Loucy (cell line): ENCODE measurements around the gene BACH2.

ENCODE experiments used
- H2AFZ ChIP-seq: fragments of 200-600 bp; sonication (generic); 2 replicates; pipeline ENCODE4 v1.6.0; 2016; ENCODE audit warnings: antibody characterized with exemption, mild to moderate bottlenecking, low read length, moderate library complexity
- H3F3A ChIP-seq: fragments of 200-600 bp; 2 replicates; pipeline ENCODE4 v1.6.0; 2016; ENCODE audit warnings: antibody characterized with exemption, low read depth, mild to moderate bottlenecking
- H3K27me3 ChIP-seq: fragments of 200-600 bp; sonication (generic); 2 replicates; pipeline ENCODE4 v1.6.1; 2014; ENCODE audit warnings: low read length, mild to moderate bottlenecking; ENCODE audit not compliant: insufficient read depth, poor library complexity, severe bottlenecking
- H3K36me3 ChIP-seq: fragments of 200-600 bp; sonication (generic); 2 replicates; pipeline ENCODE4 v1.6.1; 2016; ENCODE audit warnings: low read length; ENCODE audit not compliant: insufficient read depth
- H3K4me1 ChIP-seq: fragments of 200-600 bp; sonication (generic); 2 replicates; pipeline ENCODE4 v1.5.1; 2014; ENCODE audit warnings: low read length, mild to moderate bottlenecking; ENCODE audit not compliant: insufficient read depth, poor library complexity, severe bottlenecking
- H3K4me2 ChIP-seq: fragments of 200-600 bp; sonication (generic); 2 replicates; pipeline ENCODE4 v1.6.0; 2014; ENCODE audit warnings: antibody characterized with exemption, low read length, low read depth, mild to moderate bottlenecking; ENCODE audit not compliant: poor library complexity, severe bottlenecking
- H3K4me3 ChIP-seq: fragments of 200-600 bp; sonication (generic); 2 replicates; pipeline ENCODE4 v1.5.1; 2014; ENCODE audit warnings: low read length, mild to moderate bottlenecking, mixed read lengths; ENCODE audit not compliant: poor library complexity, severe bottlenecking
- H3K79me2 ChIP-seq: fragments of 200-600 bp; sonication (generic); 2 replicates; pipeline ENCODE4 v1.6.1; 2014; ENCODE audit warnings: low read length; ENCODE audit not compliant: insufficient read depth
- H3K9ac ChIP-seq: fragments of 200-600 bp; sonication (generic); 2 replicates; pipeline ENCODE4 v1.6.0; 2014; ENCODE audit warnings: mild to moderate bottlenecking, low read depth, low read length, moderate library complexity; ENCODE audit not compliant: poor library complexity, severe bottlenecking
- H3K9me2 ChIP-seq: fragments of 200-600 bp; sonication (generic); replicated peaks from 2 replicates; pipeline ENCODE4 v1.6.1; 2016; ENCODE audit warnings: low read depth, low read length, mixed read lengths
- H3K9me3 ChIP-seq: fragments of 200-600 bp; sonication (generic); 2 replicates; pipeline ENCODE4 v1.6.1; 2014; ENCODE audit warnings: mild to moderate bottlenecking, antibody characterized with exemption, low read length, low read depth; ENCODE audit not compliant: insufficient read depth
- H4K20me1 ChIP-seq: fragments of 200-600 bp; sonication (generic); 2 replicates; pipeline ENCODE4 v1.6.0; 2014; ENCODE audit warnings: antibody characterized with exemption, low read length, mild to moderate bottlenecking; ENCODE audit not compliant: insufficient read depth, poor library complexity, severe bottlenecking
- EZH2phosphoT487 ChIP-seq: fragments of 200-600 bp; IDR thresholded peaks from 2 replicates; pipeline ENCODE4 v1.6.1; 2018; ENCODE audit warnings: antibody characterized with exemption, mild to moderate bottlenecking, moderate library complexity, borderline replicate concordance
- TF ChIP-seq, protein P1 (sequence below): fragments of 200-600 bp; sonication (generic); conservative IDR thresholded peaks from 2 replicates; pipeline ENCODE4 v1.5.1; 2014; ENCODE audit warnings: mild to moderate bottlenecking, antibody characterized with exemption, low read length

The BACH2 gene

DNA sequence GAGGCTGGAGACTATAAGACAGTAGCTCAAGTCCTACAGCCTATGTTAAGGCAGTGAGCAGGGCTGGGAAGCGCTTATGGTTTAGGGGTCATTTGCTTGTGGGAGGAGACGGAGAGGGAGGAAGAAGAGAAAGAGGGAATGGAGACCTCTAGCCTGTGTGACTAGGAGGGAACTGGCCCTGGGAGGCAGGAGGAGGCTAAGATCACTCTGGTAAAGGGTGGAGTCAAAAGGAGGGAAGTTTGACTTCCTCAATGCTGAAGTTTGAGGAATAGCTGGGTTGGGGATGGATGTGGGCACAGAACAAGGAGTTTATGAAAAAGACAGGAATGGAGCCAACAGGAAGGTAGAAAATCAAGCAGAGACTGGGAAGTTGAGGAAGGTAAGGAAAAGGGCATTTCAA is 6.4 kb upstream of the BACH2 start:
- Histone ChIP-seq H3K9me2 (no peaks in the 10 kb centered on the region), H3K4me2 (no peak overlapping the region), H3F3A (no peaks in the 10 kb centered on the region), H3K4me3 (no peak overlapping the region), H3K79me2 (no peaks in the 10 kb centered on the region), H3K36me3 (no peaks in the 10 kb centered on the region), H4K20me1 (no peaks in the 10 kb centered on the region), H3K9ac (no peak overlapping the region), H3K27me3 (no peaks in the 10 kb centered on the region), H2AFZ (no peak overlapping the region; the same call in 1 of the 2 replicates), H3K9me3 (no peaks in the 10 kb centered on the region), H3K4me1 (no peaks in the 10 kb centered on the region)
- TF ChIP-seq EZH2phosphoT487 = no peak
- TF ChIP-seq, protein P1, sequence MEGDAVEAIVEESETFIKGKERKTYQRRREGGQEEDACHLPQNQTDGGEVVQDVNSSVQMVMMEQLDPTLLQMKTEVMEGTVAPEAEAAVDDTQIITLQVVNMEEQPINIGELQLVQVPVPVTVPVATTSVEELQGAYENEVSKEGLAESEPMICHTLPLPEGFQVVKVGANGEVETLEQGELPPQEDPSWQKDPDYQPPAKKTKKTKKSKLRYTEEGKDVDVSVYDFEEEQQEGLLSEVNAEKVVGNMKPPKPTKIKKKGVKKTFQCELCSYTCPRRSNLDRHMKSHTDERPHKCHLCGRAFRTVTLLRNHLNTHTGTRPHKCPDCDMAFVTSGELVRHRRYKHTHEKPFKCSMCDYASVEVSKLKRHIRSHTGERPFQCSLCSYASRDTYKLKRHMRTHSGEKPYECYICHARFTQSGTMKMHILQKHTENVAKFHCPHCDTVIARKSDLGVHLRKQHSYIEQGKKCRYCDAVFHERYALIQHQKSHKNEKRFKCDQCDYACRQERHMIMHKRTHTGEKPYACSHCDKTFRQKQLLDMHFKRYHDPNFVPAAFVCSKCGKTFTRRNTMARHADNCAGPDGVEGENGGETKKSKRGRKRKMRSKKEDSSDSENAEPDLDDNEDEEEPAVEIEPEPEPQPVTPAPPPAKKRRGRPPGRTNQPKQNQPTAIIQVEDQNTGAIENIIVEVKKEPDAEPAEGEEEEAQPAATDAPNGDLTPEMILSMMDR = no peak

DNA sequence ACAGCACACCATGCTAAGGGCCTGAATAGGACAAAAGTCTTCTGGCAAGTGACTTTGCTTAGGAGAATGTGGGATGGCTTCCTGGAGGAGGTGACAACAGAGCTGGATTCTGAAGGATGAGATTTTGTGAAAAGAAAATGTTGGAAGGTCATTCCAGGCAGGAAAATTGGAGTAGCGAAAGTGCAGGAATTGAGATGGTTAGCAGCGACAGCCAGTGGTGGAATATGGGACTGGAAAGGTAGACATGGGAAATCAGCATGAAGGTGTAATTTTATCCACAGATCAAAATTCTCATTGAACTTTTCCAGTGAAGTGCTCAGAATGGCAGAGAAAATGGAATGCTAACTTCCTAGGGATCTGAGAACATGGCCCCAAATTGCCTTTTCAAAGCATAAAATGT is 5.7 kb upstream of the BACH2 start:
- Histone ChIP-seq H3K9ac (no peak overlapping the region), H3K9me2 (no peaks in the 10 kb centered on the region), H3K27me3 (no peaks in the 10 kb centered on the region)

DNA sequence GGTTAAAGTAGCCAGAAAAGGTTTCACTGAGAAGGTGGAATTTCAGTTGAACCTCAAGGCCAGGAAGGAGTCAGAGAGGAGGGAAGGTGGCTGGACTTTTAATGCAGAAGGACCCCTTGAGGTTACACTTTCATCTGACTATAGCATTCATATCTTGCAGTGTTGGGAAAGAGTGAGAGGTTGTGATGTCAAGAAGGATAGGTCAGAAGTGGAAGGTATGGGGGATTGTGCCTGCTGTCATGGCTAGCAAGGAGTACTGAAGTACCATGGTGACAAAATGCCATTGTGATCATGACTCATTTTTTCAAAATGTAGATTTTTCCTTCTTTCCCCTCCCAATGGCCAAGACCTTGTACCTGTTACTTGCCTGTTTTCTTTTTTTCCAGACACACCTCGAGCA is 5.2 kb upstream of the BACH2 start:
- H3F3A ChIP-seq = no peaks in the 10 kb centered on the region
- H3K27me3 ChIP-seq = no peaks in the 10 kb centered on the region
- H3K9me3 ChIP-seq = no peaks in the 10 kb centered on the region
- H3K9ac ChIP-seq = no peak overlapping the region
- no peaks in the 10 kb centered on the region for H3K9me2 ChIP-seq
- no peak overlapping the region for H2AFZ ChIP-seq
- H3K36me3 ChIP-seq = no peaks in the 10 kb centered on the region
- H3K4me1 ChIP-seq = no peaks in the 10 kb centered on the region
- H3K79me2 ChIP-seq = no peaks in the 10 kb centered on the region
- TF ChIP-seq EZH2phosphoT487 = no peak
- TF ChIP-seq, protein P1 = no peak
- H3K4me3 ChIP-seq = no peak overlapping the region
- H4K20me1 ChIP-seq = no peaks in the 10 kb centered on the region
- H3K4me2 ChIP-seq = no peak overlapping the region

More for the DNA sequence above, 5.7 kb upstream of the BACH2 start:
- H3K4me1 ChIP-seq = no peaks in the 10 kb centered on the region
- no peaks in the 10 kb centered on the region for H3K36me3 ChIP-seq
- no peaks in the 10 kb centered on the region for H3K79me2 ChIP-seq
- no peak overlapping the region for H3K4me3 ChIP-seq
- no peaks in the 10 kb centered on the region for H4K20me1 ChIP-seq
- no peak overlapping the region for H3K4me2 ChIP-seq
- no peak for TF ChIP-seq EZH2phosphoT487
- TF ChIP-seq, protein P1 = no peak
- H2AFZ ChIP-seq = no peak overlapping the region
- H3K9me3 ChIP-seq = no peaks in the 10 kb centered on the region
- no peaks in the 10 kb centered on the region for H3F3A ChIP-seq
